ENCODE results near the gene SANBR.
A peak's percentile ranks its signal among the peaks of the same experiment; 100 is the strongest.
"Not testable (repeated sequence)": the region's sequence is repeated elsewhere in the genome, so short reads cannot be mapped to it uniquely, and the experiment has no call there.

SANBR gene

DNA sequence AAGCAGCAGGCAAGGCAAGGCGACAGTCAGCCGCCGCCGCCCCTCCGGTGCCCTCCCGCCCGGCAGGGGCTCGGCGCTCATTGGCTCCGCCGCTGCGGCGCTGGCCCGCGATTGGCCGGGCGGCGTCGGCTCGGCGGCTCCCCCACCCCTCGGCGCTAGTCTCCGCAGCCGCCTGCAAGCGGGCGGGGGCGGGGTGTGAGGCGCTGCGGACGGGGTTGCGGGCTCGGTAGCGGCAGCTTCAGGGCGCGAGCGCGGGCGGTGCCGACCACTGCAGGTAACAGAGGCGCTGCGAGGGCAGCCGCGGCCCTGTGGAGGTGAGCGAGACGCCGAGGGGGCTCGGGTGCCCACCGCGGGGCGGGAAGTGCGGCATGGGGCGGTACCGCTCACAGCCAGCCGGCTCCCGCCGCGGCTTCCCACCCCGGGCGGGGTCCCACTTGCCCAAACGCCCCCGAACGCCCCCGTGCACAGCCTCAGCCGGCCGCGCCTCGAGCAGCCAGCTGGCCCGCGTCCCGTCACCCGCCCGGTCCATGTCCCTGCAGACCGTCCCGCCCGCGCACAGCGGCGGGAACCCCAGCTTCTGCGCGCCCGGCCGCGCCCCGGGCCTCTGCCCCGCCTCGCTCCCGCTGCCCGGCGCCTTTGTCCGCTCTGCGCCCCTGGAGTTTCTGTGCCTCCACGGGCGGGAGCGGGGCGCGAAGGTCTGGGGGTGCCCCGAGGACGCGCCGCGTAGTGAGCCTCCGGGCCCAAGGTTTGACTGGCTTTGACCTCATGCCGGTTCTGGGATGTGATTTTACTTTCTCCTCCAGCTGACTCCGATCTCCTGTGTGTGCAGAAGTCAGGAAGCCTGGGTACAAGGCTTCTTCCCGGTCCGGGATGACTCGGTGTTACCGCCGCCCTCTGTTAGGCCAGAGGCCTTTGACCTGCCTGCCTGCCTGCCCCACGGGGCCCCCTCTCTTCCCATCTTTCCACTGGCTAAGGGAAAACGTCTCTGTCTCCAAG is at the start of gene SANBR:
Gene SANBR (plus strand): TSS at position 158 of the 996 bp plus-strand sequence. CDS start 4,480 bp downstream, outside the sequence.
- DNase-seq = peak; percentile 84 to 86

- no peak for DNase-seq
Observed at GRCh38 chr2:61015976-61016375, 49.7 kb upstream of the SANBR start.

- DNase-seq = no peak
Observed at GRCh38 chr2:61016392-61017002, 49.2 kb upstream of the SANBR start.

- DNase-seq = peak; percentile 54 to 72
Observed at GRCh38 chr2:61017003-61017555, 48.6 kb upstream of the SANBR start.

GRCh38 chr2:61017556-61018317 is 47.9 kb upstream of the SANBR start, which contains the start of the genes PEX13 and PUS10:
TSS of gene PEX13 (plus strand) at chr2:61017720. CDS start at chr2:61017760, 40 bp downstream.
TSS of gene PUS10 (minus strand) at chr2:61018255. CDS start at chr2:61011890, 6,365 bp downstream.
- DNase-seq = peak; percentile 39 to 49

DNA sequence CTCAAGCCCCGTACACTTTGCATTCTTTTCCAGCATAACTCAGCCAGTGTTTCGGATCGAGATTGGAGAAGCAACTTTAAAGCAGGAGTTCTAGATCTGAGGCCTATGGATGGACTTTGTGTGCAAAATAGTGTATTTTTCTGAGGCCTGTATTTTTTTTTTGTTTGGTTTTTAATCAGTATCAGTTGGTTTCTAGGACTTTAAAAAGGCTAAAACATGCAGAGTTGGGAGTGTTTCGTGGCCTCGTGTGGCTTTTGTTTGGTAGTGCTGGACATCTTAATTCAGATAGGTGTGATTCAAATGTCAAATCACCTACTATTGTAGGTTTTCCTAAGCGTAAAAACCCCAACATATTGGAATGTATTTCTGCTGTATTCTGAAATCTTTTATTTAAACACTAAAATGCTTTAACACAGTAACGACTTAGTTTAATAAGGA is 47.3 kb upstream of the SANBR start:
- DNase-seq = no peak

- DNase-seq = no peak
Observed at GRCh38 chr2:61018798-61019197, 46.9 kb upstream of the SANBR start.

DNA sequence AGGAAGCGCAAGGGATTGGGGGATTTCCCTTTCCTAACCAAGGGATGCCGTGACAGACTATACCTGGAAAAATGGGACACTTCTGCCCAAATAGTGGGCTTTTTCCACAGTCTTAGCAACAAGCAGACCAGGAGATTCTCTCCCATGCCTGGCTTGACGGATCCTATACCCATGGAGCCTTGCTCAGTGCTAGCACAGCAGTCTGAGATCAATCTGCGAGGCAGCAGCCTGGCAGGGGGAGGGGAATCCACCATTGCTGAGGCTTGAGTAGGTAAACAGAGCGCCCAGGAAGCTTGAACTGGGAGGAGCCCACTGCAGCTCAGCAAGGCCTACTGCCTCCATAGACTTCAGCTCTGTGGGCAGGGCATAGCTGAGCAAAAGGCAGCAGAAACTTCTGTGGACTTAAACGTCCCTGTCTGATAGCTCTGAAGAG is 44.4 kb upstream of the SANBR start:
- DNase-seq = no peak

DNA sequence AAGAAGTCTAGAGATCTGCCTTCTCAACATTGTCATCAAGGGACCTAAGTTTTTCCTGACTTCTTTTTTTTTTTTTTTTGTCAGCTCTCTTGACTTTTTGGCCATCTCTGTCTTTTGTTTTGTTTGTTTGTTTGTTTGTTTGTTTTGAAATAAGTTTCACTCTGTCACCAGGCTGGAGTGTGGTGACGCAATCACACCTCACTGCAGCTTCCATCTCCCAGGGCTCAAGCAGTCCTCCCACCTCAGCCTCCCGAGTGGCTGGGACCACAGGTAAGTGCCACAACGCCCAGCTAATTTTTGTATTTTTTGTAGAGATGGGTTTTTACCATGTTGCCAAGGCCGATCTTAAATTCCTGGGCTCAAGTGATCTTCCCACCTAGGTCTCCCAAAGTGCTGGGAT is 42.0 kb upstream of the SANBR start:
- no peak for DNase-seq

DNA sequence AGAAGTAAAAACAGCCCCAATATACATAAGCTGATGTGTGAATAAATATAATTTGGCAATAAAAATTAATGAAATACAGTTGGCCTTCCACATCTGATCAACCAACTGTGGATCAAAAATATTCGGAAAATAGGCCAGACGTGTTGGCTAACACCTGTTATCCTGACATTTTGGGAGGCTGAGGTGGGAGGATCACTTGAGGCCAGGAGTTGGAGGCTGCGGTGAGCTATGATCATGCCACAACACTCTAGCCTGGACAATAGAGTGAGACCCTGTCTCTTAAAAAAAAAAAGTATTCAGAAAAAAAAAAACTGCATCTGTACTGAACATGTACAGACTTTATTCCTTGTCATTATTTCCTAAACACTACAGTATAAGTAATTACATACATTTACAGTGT is 36.1 kb upstream of the SANBR start:
- no peak for DNase-seq

DNA sequence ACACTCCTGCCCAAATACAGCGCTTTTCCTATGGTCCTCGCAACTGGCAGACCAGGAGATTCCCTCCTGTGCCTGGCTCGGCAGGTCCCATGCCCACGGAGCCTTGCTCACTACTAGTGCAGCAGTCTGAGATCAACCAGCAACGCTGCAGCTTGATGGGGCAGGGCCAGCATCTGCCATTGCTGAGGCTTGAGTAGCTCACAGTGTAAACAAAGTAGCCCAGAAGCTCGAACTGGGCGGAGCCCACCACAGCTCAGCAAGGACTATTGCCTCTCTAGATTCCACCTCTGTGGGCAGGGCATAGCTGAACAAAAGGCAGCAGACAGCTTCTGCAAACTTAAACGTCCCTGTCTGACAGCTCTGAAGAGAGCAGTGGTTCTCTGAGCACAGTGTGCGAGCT is 31.1 kb upstream of the SANBR start:
- DNase-seq = not testable (repeated sequence)

GRCh38 chr2:61036643-61037042 is 29.0 kb upstream of the SANBR start:
- DNase-seq = not testable (repeated sequence)

GRCh38 chr2:61042807-61043206 is 22.9 kb upstream of the SANBR start:
- DNase-seq = no peak

GRCh38 chr2:61044636-61045035 is 21.0 kb upstream of the SANBR start:
- DNase-seq = no peak

- DNase-seq = no peak
Observed at GRCh38 chr2:61045226-61045625, 20.4 kb upstream of the SANBR start.

GRCh38 chr2:61045999-61046398 is 19.7 kb upstream of the SANBR start:
- DNase-seq = no peak

GRCh38 chr2:61055557-61055956 is 10.1 kb upstream of the SANBR start:
- no peak for DNase-seq

GRCh38 chr2:61057562-61057961 is 8.1 kb upstream of the SANBR start:
- DNase-seq = no peak

DNA sequence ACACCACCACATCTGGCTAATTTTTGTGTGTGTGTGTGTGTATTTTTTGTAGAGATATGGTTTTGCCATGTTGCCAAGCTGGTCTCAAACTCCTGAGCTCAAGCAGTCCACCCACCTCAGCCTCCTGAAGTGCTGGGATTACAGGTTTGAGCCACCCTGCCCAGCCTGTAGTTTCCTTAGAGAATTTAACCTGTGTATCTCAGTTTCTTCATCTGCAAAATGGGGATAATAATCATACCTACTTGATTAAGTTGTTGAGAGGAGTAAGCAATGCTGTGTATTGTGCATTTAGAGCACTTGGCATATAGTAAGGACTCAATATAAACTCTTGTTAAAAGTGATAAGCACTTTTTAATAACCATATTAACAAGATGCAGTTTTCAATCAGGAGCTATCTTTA is 6.3 kb upstream of the SANBR start:
- no peak for DNase-seq

DNA sequence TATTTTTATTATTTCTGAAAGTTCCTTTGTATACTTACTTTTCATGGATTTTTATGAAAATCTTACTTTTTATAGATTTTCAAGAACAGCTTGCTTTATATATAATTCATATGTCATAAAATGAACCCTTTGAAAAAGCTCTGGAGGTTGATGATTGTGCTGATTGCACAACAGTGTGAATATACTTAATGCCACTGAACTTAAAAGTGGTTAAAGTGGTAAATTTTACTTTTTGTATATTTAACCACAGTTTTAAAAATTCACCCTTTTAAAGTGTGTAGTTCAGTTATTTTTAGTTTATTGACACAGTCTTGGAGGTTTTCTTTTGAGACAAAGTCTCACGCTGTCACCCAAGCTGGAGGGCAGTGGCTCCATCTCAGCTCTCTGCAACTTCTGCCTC is 8.4 kb downstream of the SANBR start:
- DNase-seq = no peak

GRCh38 chr2:61085883-61086282 is 20.2 kb downstream of the SANBR start:
- no peak for DNase-seq

DNA sequence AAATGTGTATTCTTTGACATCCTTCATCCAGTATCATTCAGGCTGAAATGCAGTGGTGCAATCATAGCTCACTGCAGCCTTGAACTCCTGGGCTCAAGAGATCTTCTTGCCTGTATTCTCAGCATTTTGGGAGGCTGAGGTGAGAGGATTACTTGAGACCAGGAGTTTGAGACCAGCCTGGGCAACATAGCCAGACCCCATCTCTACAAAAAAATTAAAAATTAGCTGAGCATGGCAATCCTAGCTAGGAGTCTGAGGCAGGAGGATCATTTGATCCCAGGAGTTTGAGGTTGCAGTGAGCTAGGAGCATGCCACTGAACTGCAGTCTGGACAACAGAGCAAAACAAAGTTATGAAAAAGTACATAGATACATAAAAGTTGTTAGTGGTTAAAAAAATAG is 24.1 kb downstream of the SANBR start:
- DNase-seq = no peak
